K562 (cell line): ENCODE measurements around the gene DXO. TPM values are rescaled to one million over a fixed set of nuclear protein-coding genes. Genes with fewer than 3 reads are reported as not detected.
A peak's percentile ranks its signal among the peaks of the same experiment; 100 is the strongest.

ENCODE experiments used
- BCLAF1 ChIP-seq, 2 experiments: fragments of 450-650 bp in 1 of 2; IDR thresholded peaks; 2 replicates each; pipeline ENCODE4 v1.6.1; 2011 to 2017; ENCODE audit warnings: low read depth in 2 of 2, antibody characterized with exemption in 1 of 2, borderline replicate concordance in 1 of 2, low read length in 1 of 2, mild to moderate bottlenecking in 1 of 2, mixed read lengths in 1 of 2; ENCODE audit not compliant: control insufficient read depth in 1 of 2
- C11orf30 ChIP-seq: fragments of 450-650 bp; IDR thresholded peaks from 2 replicates; pipeline ENCODE4 v1.6.1; 2016; ENCODE audit warnings: low read depth, mild to moderate bottlenecking
- E2F1 ChIP-seq: sonication (generic); formaldehyde crosslinking; IDR thresholded peaks from 2 replicates; pipeline ENCODE4 v1.8.1; 2023; ENCODE audit warnings: mild to moderate bottlenecking, missing genetic modification reagents, moderate library complexity
- E2F3 ChIP-seq: fragments of 250-450 bp; sonication (Bioruptor Pico); IDR thresholded peaks from 2 replicates; pipeline ENCODE4 v1.4.0; 2020; ENCODE audit warnings: mild to moderate bottlenecking
- E2F8 ChIP-seq: fragments of 450-650 bp; IDR thresholded peaks from 2 replicates; pipeline ENCODE4 v1.7.1; 2018; ENCODE audit warnings: mild to moderate bottlenecking, low read depth; ENCODE audit not compliant: partially characterized antibody
- HCFC1 ChIP-seq: IDR thresholded peaks from 2 replicates; pipeline ENCODE4 v1.6.1; 2012; ENCODE audit warnings: low read depth, low read length, improper control_type of control experiment
- HMG20A ChIP-seq: fragments of 450-650 bp; formaldehyde crosslinking; conservative IDR thresholded peaks from 2 replicates; pipeline ENCODE4 v1.4.0; 2020; ENCODE audit warnings: mild to moderate bottlenecking, mixed read lengths
- MAZ ChIP-seq, 2 experiments: fragments of 450-650 bp in 1 of 2; sonication (generic) in 1 of 2; formaldehyde crosslinking; IDR thresholded peaks in 1 of 2; conservative IDR thresholded peaks in 1 of 2; 2 replicates each; pipeline versions ENCODE4 v1.4.0 to v1.5.0; 2020; ENCODE audit warnings: mild to moderate bottlenecking in 1 of 2, missing genetic modification reagents in 1 of 2
- NR1H2 ChIP-seq: sonication (generic); formaldehyde crosslinking; IDR thresholded peaks from 2 replicates; pipeline ENCODE4 v1.4.0; 2020; ENCODE audit warnings: mild to moderate bottlenecking, missing genetic modification reagents
- POLR3A ChIP-seq: IDR thresholded peaks from 2 replicates; pipeline ENCODE4 v1.6.1; 2011; ENCODE audit warnings: borderline replicate concordance, mild to moderate bottlenecking, moderate library complexity; ENCODE audit not compliant: insufficient read length, insufficient read depth; ENCODE audit errors: extremely low read depth
- RBBP5 ChIP-seq: fragments of 200-600 bp; sonication (generic); IDR thresholded peaks from 2 replicates; pipeline ENCODE4 v1.6.1; 2012; ENCODE audit warnings: borderline replicate concordance, mild to moderate bottlenecking, low read length, control low read depth, inconsistent platforms; ENCODE audit not compliant: insufficient read depth, poor library complexity, severe bottlenecking
- RCOR1 ChIP-seq, 2 experiments: IDR thresholded peaks; 2 replicates each; pipeline ENCODE4 v1.6.1; 2012; ENCODE audit warnings: low read depth in 2 of 2, low read length in 2 of 2, borderline replicate concordance in 1 of 2, improper control_type of control experiment in 1 of 2
- RUNX1 ChIP-seq: sonication (generic); IDR thresholded peaks from 2 replicates; pipeline ENCODE4 v1.6.1; 2016; ENCODE audit warnings: antibody characterized with exemption, low read depth
- SMARCB1 ChIP-seq: IDR thresholded peaks from 2 replicates; pipeline ENCODE4 v1.6.1; 2011; ENCODE audit warnings: improper control_type of control experiment, low read depth; ENCODE audit not compliant: insufficient read length
- ZFP1 ChIP-seq: fragments of 450-650 bp; formaldehyde crosslinking; IDR thresholded peaks from 2 replicates; pipeline ENCODE4 v1.4.0; 2020; ENCODE audit warnings: mild to moderate bottlenecking, mixed read lengths
- ZFX ChIP-seq: sonication (generic); formaldehyde crosslinking; IDR thresholded peaks from 2 replicates; pipeline ENCODE4 v1.8.0; 2022; ENCODE audit warnings: mild to moderate bottlenecking, missing genetic modification reagents, moderate library complexity
- ZNF668 ChIP-seq: fragments of 250-450 bp; sonication (Bioruptor Pico); IDR thresholded peaks from 2 replicates; pipeline ENCODE4 v1.8.0; 2022; ENCODE audit warnings: mild to moderate bottlenecking, inconsistent platforms
- polyA plus RNA-seq, 8 experiments: library from polyadenylated mRNA; depleted of rRNA in 4 of 8; stranded (reverse) in 5 of 8; unstranded in 3 of 8; fragments of >200 nt; fragmentation: Nextera tagmentation in 2 of 8; fragmentation: Illumina TruSeq in 1 of 8; extraction: Ambion mirVana in 2 of 8; extraction: Trizol in 1 of 8; gene quantifications; 2 replicates each; pipeline versions ENCODE4 v1.2.1 to v1.2.3, GENCODE V29; 2011 to 2014; ENCODE audit warnings: inconsistent platforms in 1 of 8, missing spikeins in 1 of 8
- total RNA-seq, 7 experiments: library from RNA; depleted of rRNA in 6 of 7; stranded (reverse); fragments of >200 nt in 6 of 7; fragmentation: Illumina TruSeq in 2 of 7; extraction: Trizol in 2 of 7; gene quantifications; 2 replicates each; pipeline versions ENCODE4 v1.2.1 to v1.2.3, GENCODE V29; 2011 to 2021; ENCODE audit warnings: low replicate concordance in 1 of 7

DXO gene
- total and polyA plus RNA-seq, 9 of the 15 experiments (the other 6 are each of a cell fraction or from before 2014, with no cell fraction given) = 6.4 to 35.1 (median 19.4) TPM

- TF ChIP-seq BCLAF1 (IDR thresholded peaks at IDR 0.05; ENCODE audit: borderline replicate concordance in 1 of 2, control insufficient read depth in 1 of 2, low read depth in 2 of 2, low read length in 1 of 2) = no peak
- peak in 1 of 2 experiments; percentile 53; a peak in 1 of 4 replicates for TF ChIP-seq MAZ (CRISPR knock-in tag; conservative IDR thresholded peaks at IDR 0.05 in 1 of 2, IDR thresholded peaks at IDR 0.05 in 1 of 2)
- TF ChIP-seq E2F1 (CRISPR knock-in tag) = no peak
- peak; percentile 96 for TF ChIP-seq C11orf30
- 0 out of 2 replicates have a peak, but pooled peaks have one; percentile 16 for TF ChIP-seq ZFX (CRISPR knock-in tag)
- no peak for TF ChIP-seq HMG20A (CRISPR knock-in tag)
- peak; percentile 57 for TF ChIP-seq E2F8
- TF ChIP-seq RBBP5 = peak; percentile 22
- TF ChIP-seq ZFP1 = no peak
- TF ChIP-seq NR1H2 (CRISPR knock-in tag) = no peak
- no peak for TF ChIP-seq POLR3A
- no peak for TF ChIP-seq SMARCB1
- TF ChIP-seq RCOR1 (IDR thresholded peaks at IDR 0.05; ENCODE audit: borderline replicate concordance in 1 of 2, low read depth in 2 of 2, low read length in 2 of 2) = peak in 1 of 2 experiments; percentile 92; a peak in 2 of 4 replicates
- 0 out of 2 replicates have a peak, but pooled peaks have one; percentile 13 for TF ChIP-seq E2F3 (CRISPR knock-in tag)
- TF ChIP-seq HCFC1 = no peak
- TF ChIP-seq RUNX1 = no peak
- TF ChIP-seq ZNF668 (CRISPR knock-in tag) = no peak
Observed at GRCh38 chr6:31969712-31970603, 2.0 kb downstream of the DXO start (continued).
